Activated naive CD4-positive, alpha-beta T cell treated with anti-CD3 and anti-CD28 coated beads, Interleukin-2, amount 10 ng/mL, durations not matched to agents 7 days and 5 days (primary cell): Measurements from ENCODE around the gene ARPP21.

Experiments
- CTCF ChIA-PET: fragments of 350-600 bp; sonication (Branson Sonifier 250); formaldehyde crosslinking; loops from one replicate; lab custom pipeline; 2021; ENCODE audit warnings: antibody characterized with exemption; lab: Charles Lee
- DNase-seq: peaks from one replicate; pipeline ENCODE4 v3.0.0-alpha.2; 2020
- H3K27ac Mint-ChIP-seq: one replicate; pipeline ENCODE4 v1.8.0; 2021; ENCODE audit warnings: mild to moderate bottlenecking, moderate library complexity, mixed read lengths
- H3K27me3 Mint-ChIP-seq: one replicate; pipeline ENCODE4 v1.8.0; 2021; ENCODE audit warnings: mild to moderate bottlenecking, mixed read lengths
- H3K36me3 Mint-ChIP-seq: one replicate; pipeline ENCODE4 v1.8.0; 2021; ENCODE audit warnings: mixed read lengths
- H3K4me1 Mint-ChIP-seq: one replicate; pipeline ENCODE4 v1.8.0; 2021; ENCODE audit warnings: mixed read lengths
- H3K4me3 Mint-ChIP-seq: one replicate; pipeline ENCODE4 v1.8.0; 2021; ENCODE audit warnings: mild to moderate bottlenecking, moderate library complexity, mixed read lengths
- H3K9me3 Mint-ChIP-seq: one replicate; pipeline ENCODE4 v1.8.0; 2021; ENCODE audit warnings: mixed read lengths

Gene ARPP21

GRCh38 chr3:35722902-35723301 lies 83.6 kb downstream of the ARPP21 start:
- no peak overlapping the region for H3K27ac Mint-ChIP-seq
- no peaks in the 10 kb centered on the region for H3K4me1 Mint-ChIP-seq
- no peaks in the 10 kb centered on the region for H3K9me3 Mint-ChIP-seq
- H3K4me3 Mint-ChIP-seq, result no peak overlapping the region
- no peaks in the 10 kb centered on the region for H3K36me3 Mint-ChIP-seq
- no peaks in the 10 kb centered on the region for H3K27me3 Mint-ChIP-seq
- DNase-seq, result no peak
- CTCF ChIA-PET, result no interaction called here

GRCh38 chr3:35723480-35724097 lies 84.3 kb downstream of the ARPP21 start:
- Mint-ChIP-seq H3K36me3 (no peaks in the 10 kb centered on the region), H3K4me3 (no peak overlapping the region), H3K27me3 (no peaks in the 10 kb centered on the region), H3K4me1 (no peaks in the 10 kb centered on the region), H3K9me3 (no peaks in the 10 kb centered on the region), H3K27ac (no peak overlapping the region)
- CTCF ChIA-PET, result no interaction called here
- DNase-seq, result no peak

GRCh38 chr3:35724106-35724505 lies 84.8 kb downstream of the ARPP21 start:
- Mint-ChIP-seq H3K27me3 (no peaks in the 10 kb centered on the region), H3K4me1 (no peaks in the 10 kb centered on the region), H3K9me3 (no peaks in the 10 kb centered on the region), H3K36me3 (no peaks in the 10 kb centered on the region), H3K4me3 (no peak overlapping the region), H3K27ac (no peak overlapping the region)
- DNase-seq, result no peak
- CTCF ChIA-PET, result no interaction called here

GRCh38 chr3:35727179-35727578 lies 87.9 kb downstream of the ARPP21 start:
- CTCF ChIA-PET, result no interaction called here
- no peak overlapping the region for H3K4me3 Mint-ChIP-seq
- H3K9me3 Mint-ChIP-seq, result no peaks in the 10 kb centered on the region
- H3K4me1 Mint-ChIP-seq, result no peaks in the 10 kb centered on the region
- H3K27me3 Mint-ChIP-seq, result no peaks in the 10 kb centered on the region
- no peak for DNase-seq
- H3K36me3 Mint-ChIP-seq, result no peaks in the 10 kb centered on the region
- no peak overlapping the region for H3K27ac Mint-ChIP-seq

- Mint-ChIP-seq H3K27ac (no peak overlapping the region), H3K4me3 (no peak overlapping the region), H3K36me3 (no peaks in the 10 kb centered on the region), H3K4me1 (no peaks in the 10 kb centered on the region), H3K27me3 (no peaks in the 10 kb centered on the region), H3K9me3 (no peaks in the 10 kb centered on the region)
- CTCF ChIA-PET, result no interaction called here
- DNase-seq, result no peak
These were observed 94.0 kb downstream of the ARPP21 start for GRCh38 chr3:35733341-35733740.

GRCh38 chr3:35733864-35734263 lies 94.5 kb downstream of the ARPP21 start:
- CTCF ChIA-PET, result interaction anchor here (0.9 kb wide), 1 partner anchor 130 kb away, joined by 4 read pairs; no protein-coding TSS in a partner anchor
- H3K4me1 Mint-ChIP-seq, result no peaks in the 10 kb centered on the region
- no peak overlapping the region for H3K27ac Mint-ChIP-seq
- H3K4me3 Mint-ChIP-seq, result no peak overlapping the region
- no peak for DNase-seq
- H3K36me3 Mint-ChIP-seq, result no peaks in the 10 kb centered on the region
- no peaks in the 10 kb centered on the region for H3K9me3 Mint-ChIP-seq
- no peaks in the 10 kb centered on the region for H3K27me3 Mint-ChIP-seq

GRCh38 chr3:35737080-35737479 lies 97.8 kb downstream of the ARPP21 start:
- CTCF ChIA-PET, result no interaction called here
- Mint-ChIP-seq H3K4me1 (no peaks in the 10 kb centered on the region), H3K36me3 (no peaks in the 10 kb centered on the region), H3K27me3 (no peaks in the 10 kb centered on the region), H3K9me3 (no peaks in the 10 kb centered on the region), H3K27ac (no peak overlapping the region), H3K4me3 (no peak overlapping the region)
- no peak for DNase-seq

- Mint-ChIP-seq H3K4me1 (no peaks in the 10 kb centered on the region), H3K4me3 (no peak overlapping the region), H3K9me3 (no peaks in the 10 kb centered on the region), H3K27me3 (no peaks in the 10 kb centered on the region), H3K27ac (no peak overlapping the region), H3K36me3 (no peaks in the 10 kb centered on the region)
- no peak for DNase-seq
- CTCF ChIA-PET, result no interaction called here
These were observed 98.2 kb downstream of the ARPP21 start for GRCh38 chr3:35737527-35737926.

- Mint-ChIP-seq H3K9me3 (no peaks in the 10 kb centered on the region), H3K4me3 (no peak overlapping the region), H3K27me3 (no peaks in the 10 kb centered on the region), H3K36me3 (no peaks in the 10 kb centered on the region), H3K27ac (no peak overlapping the region), H3K4me1 (no peaks in the 10 kb centered on the region)
- no peak for DNase-seq
- CTCF ChIA-PET, result no interaction called here
These were observed 98.8 kb downstream of the ARPP21 start for GRCh38 chr3:35737934-35738706.

- no peak overlapping the region for H3K27ac Mint-ChIP-seq
- no peaks in the 10 kb centered on the region for H3K4me1 Mint-ChIP-seq
- H3K27me3 Mint-ChIP-seq, result no peaks in the 10 kb centered on the region
- DNase-seq, result no peak
- no peak overlapping the region for H3K4me3 Mint-ChIP-seq
- CTCF ChIA-PET, result no interaction called here
- no peaks in the 10 kb centered on the region for H3K9me3 Mint-ChIP-seq
- H3K36me3 Mint-ChIP-seq, result no peaks in the 10 kb centered on the region
These were observed 100.0 kb downstream of the ARPP21 start for GRCh38 chr3:35739181-35739809.

GRCh38 chr3:35739964-35740527 lies 100.7 kb downstream of the ARPP21 start:
- DNase-seq, result no peak
- Mint-ChIP-seq H3K4me1 (no peaks in the 10 kb centered on the region), H3K27me3 (no peaks in the 10 kb centered on the region), H3K27ac (no peak overlapping the region), H3K36me3 (no peaks in the 10 kb centered on the region), H3K9me3 (no peaks in the 10 kb centered on the region), H3K4me3 (no peak overlapping the region)
- CTCF ChIA-PET, result no interaction called here

- Mint-ChIP-seq H3K9me3 (peaks cover 1% of the 10 kb centered on the region), H3K4me1 (no peaks in the 10 kb centered on the region), H3K4me3 (no peak overlapping the region), H3K27ac (no peak overlapping the region), H3K27me3 (peaks cover 4% of the 10 kb centered on the region), H3K36me3 (no peaks in the 10 kb centered on the region)
- CTCF ChIA-PET, result no interaction called here
- DNase-seq, result no peak
These were observed 103.9 kb downstream of the ARPP21 start for GRCh38 chr3:35743218-35743617.

- CTCF ChIA-PET, result no interaction called here
- Mint-ChIP-seq H3K4me3 (no peak overlapping the region), H3K27me3 (peaks cover 4% of the 10 kb centered on the region), H3K9me3 (peaks cover 1% of the 10 kb centered on the region), H3K27ac (no peak overlapping the region), H3K36me3 (no peaks in the 10 kb centered on the region), H3K4me1 (no peaks in the 10 kb centered on the region)
- no peak for DNase-seq
These were observed 105.1 kb downstream of the ARPP21 start for GRCh38 chr3:35744419-35744818.

GRCh38 chr3:35745351-35745750 lies 106.0 kb downstream of the ARPP21 start:
- Mint-ChIP-seq H3K27me3 (peaks cover 4% of the 10 kb centered on the region), H3K36me3 (no peaks in the 10 kb centered on the region), H3K27ac (no peak overlapping the region), H3K4me1 (no peaks in the 10 kb centered on the region), H3K4me3 (no peak overlapping the region), H3K9me3 (peaks cover 1% of the 10 kb centered on the region)
- no peak for DNase-seq
- CTCF ChIA-PET, result no interaction called here
